HG03135 (cell line): Measurements from ENCODE around the gene NXPH1.

Experiments
- ATAC-seq: cut with Tn5 transposase; IDR thresholded peaks from one replicate; pipeline ENCODE4 v1.9.1; 2021; ENCODE audit warnings: mild to moderate bottlenecking, moderate library complexity; ENCODE audit not compliant: unreplicated experiment

NXPH1 gene

GRCh38 chr7:8435590-8436545 is 2.5 kb downstream of the NXPH1 start:
- no peak for ATAC-seq

DNA sequence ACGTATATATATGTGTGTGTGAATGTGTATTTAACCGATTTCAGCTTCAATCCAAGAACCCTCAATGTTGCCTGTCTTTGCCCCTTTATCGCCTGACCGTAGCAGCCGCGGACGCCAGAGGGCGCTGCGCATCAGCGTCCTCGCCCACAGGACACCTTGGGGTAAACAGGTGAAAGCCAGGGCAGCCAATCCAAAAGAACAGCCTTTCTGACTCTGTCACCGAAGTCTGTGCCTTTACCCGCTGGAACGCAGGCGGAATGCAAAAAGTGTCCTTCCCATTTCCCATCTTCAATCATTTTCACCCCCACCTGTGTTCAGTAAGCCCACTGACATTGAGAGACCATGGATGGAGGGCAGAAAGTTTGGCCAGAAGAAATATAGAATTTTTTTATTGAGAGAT is 3.6 kb downstream of the NXPH1 start:
- ATAC-seq: peak; percentile 69

- ATAC-seq: no peak
Measured at GRCh38 chr7:8437606-8438005, 4.2 kb downstream of the NXPH1 start.

- ATAC-seq: no peak
Measured at GRCh38 chr7:8440670-8441069, 7.3 kb downstream of the NXPH1 start.

DNA sequence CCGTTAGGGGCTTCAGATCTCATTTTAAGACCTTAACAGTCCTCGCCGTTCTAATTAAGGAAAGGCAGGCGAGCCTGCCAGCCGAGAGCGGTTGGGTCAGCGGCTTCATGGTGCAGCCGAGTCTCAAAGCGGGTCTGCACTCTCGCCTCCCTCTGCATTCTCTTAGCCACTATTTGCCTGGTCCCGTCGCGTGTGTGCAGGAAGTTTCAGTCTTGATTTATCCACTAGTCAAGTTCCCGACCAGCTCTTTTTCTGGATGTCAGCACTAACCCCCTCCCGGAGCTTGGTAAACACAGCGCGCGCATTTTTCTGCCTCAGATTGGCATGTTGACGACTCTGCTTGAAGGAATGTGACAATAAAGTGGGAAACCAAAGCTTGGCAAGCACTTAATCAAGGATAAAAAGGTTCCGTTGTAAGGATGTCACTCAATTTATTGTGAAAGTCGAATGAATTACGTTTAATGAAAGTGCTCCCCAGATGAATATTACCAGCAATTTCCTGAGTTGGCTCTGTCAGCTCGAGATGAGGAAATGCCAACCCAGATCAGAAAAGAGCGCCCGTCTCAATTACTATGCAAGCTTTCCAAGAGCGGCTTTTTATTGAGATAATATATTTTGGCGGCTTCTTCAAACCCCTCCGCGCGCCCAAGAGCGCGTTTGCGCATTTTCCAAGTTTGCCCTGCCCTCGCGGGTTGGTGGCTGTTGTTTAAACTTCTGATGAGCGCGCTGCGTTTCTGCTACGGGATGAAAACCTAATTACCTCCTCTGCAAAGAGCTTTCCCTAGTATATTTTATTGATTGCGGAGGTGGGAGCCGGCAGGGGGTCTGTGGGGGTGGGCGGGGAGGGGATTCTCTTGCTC is 7.9 kb downstream of the NXPH1 start:
- no peak for ATAC-seq

DNA sequence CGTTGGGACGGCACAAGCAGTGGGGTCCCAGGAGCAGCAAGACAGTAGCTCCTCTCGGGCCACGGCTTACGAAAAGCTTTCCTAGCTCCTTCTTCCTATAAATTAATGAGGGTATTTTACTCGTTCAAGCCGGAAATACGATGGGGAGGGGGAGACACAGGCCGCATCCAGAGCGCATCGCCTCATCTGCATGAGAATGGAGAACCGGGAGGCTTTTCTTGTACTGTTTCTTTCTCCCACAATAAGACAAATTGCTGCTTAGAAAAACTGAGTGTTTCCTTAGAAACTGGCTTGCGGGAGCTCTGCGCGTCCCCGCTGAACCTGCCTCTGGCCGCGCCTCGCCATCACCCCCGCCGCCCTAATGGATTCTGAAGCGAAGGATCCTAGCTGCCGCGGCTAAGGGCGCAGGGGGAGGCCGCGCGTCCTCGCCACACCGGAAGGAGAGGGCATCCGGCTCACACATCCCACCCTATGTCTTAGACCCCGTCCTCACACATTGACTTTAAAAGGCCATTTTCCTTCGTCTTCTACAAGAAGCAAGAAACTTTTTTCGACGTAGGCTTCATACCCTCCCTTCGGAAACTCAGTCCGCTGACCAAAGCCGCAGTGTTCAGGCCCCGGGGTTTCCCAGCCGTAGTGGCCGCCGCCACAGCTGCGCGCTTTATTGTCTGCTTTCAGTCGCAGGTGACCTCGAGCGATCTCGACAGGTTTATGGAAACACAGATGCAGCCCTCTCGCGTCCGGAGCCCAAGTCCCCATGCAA is 8.8 kb downstream of the NXPH1 start:
- no peak for ATAC-seq

DNA sequence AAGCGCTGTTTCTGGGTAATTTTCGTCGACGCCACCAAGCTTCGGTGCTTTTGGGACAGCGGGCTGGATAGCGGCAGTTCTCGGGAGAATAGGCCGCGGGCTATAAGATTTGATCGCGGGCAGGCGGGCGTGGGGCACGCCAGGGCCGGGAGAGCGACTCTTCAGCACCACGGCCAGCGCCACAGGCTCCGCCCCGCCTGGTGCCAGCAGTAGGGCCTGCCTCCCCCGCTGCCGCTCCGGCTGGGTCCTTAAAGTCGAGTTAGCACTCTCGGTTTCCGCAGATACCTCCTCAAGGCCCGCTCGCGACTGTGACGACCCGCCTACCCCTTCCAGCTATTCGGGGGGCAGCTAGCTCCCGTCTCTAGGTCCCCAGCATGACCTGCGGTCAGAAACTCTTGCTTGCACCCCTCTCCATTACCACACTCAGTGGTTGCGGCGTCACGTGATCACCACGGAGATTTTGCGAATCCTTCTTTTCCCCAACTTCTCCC is 9.4 kb downstream of the NXPH1 start:
- no peak for ATAC-seq

DNA sequence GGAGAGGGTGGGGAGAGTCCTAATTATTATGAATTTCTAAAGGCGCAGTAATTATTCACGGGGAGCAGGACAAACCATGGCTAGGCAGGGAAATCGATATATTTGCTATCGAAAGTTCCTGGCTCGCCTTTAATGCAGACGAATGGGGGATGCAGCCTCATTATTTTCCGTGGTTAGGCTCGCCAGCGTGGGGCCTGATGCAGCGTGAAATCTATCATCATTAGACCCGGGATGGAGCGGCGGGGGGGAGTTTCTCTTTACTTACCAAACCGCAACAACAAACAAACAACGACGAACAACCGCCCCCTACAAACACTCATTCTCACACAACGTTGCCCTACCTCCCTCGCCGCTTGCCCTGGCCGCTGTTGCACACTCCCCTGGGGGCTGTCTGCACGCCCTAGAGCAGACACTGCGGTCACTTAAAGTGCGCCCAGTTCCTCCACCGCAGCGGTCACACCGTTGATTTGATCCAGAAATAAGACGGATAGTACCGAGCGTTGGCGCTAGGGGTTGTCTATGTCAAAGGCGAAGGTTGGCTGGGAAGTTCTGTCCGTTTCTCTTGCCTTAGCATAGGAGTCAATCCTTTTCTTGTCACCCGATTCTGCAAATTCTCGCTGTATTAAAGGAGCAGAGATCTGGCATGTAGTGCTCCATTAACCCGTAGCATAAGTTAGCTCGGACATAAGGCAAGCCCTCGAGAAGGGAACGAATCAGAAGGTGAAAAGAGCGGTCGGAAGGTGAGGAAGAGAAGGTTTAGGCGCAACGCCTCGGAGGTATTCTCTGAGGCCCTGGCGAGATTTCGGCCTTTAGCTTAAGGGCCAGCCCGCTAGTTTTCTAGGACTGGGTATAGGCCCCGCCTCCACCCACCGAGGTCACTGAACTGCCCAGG is 10.4 kb downstream of the NXPH1 start:
- no peak for ATAC-seq

DNA sequence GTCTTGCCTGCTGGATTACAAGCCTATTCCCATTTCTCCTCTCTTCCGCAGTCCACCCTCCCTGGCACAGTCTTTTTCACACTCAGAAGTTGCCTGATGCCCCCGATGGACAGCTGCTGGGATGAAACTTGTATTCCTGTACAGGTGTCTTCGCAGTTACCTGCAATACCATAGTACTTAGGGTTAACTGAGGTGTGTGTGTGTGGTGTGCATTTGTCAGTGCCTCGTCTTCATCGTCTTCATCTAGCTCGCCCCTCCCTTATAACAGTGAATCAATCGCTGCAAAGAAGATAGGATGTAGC is 11.0 kb downstream of the NXPH1 start:
- no peak for ATAC-seq

DNA sequence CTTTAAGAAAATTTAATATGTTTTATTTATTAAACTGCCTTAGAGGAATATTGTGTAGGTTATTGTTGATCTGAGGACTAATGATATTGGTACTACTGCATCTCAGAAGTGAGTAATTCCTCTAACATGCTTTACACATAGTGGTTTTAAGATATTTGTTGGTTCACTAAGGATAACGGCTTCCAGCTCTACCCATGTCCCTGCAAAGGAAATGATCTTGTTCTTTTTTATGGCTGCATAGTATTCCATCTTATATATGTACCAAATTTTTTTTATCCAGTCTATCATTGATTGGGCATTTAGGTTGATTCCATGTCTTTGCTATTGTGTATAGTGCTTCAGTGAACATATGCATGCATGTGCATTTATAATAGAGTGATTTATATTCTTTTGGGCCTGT is 20.1 kb downstream of the NXPH1 start:
- ATAC-seq: no peak

DNA sequence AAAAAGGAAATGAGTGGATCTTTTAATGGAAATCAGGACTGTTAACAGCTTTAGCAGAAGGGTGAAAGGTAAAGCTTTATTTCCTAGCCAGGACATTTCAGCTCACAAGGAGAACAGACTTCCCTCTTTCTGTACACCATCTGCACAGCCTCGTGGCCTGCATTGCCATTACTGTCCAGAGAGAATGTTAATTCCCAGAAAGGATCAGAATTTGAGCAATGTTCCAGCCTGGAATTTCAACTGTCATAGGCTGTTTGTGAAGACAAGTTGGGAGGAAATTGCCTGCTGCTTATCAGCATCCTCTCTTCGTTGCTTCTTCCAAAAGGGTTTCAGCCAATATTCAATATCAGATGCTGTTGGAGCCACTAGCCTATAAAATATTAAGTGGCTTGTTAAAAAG is 22.0 kb downstream of the NXPH1 start:
- ATAC-seq: no peak

DNA sequence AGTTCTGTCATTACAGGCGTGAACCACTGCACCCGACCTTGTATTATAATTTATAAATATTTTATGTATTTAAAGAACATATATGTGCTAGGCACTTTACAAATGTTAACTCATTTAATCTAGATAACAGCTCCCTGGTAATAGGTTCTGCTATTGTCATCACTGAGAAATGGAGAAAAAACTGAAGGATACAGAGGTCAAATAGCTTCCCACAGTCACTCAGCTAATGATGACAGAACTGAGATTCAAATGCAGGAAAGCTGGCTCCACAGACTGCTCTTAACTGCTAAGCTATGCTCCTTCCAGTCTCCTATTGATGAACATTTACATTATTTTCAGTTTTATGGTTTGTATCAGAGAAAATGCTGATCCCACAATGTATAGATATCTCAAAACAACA is 28.9 kb downstream of the NXPH1 start:
- no peak for ATAC-seq

GRCh38 chr7:8465338-8465737 is 31.9 kb downstream of the NXPH1 start:
- no peak for ATAC-seq

GRCh38 chr7:8480527-8480926 is 47.1 kb downstream of the NXPH1 start:
- ATAC-seq: no peak

DNA sequence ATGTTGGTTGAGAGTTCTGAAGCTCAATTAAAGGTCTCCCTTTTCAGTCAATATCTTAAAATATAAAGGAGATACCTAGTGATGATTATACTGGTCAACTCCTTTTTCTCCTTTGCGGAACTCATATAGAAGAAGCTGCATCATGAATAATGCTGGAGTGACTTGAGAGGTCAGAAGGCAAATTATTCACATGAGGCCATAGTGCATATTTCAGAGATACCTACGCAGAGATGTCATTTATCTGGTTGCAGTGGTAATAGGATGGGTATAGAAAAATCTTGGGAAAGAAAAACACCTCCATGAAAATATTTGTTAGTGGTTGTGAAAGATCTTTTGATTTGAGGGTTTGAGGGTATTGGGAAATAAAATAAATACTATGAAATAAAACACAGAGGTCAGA is 47.7 kb downstream of the NXPH1 start:
- ATAC-seq: no peak

DNA sequence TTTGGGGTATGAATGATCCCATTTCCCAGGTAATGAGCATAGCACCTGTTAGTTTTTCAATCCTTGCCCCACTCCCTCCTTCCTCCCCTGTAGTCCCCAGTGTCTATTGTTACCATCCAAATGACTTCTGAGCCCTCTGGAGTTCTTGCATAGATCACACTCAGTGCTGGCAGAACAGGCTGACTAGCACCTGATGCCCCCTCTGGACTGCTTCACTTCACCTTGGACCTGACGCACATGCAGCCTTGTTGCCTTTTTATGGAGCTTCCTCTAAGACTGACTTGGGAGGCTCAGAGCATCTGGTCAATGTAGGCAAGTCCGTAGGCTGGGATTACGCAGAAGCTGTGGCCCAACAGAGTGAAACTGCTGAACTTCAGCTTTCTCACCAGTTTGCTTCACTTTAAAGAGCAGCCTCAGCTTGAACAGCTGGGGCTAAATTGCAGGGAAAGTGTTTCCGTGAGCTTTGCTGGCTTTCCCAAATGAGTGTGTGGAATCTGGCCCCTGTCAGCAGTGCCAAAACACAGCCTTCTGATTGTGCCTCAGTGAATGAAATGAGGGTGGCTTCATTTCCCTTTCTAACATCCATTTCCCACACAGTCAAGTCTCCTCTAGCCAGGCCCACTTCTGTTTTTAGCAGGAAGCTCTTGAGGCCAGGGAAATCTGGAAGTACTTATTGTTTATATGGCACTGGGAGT is 48.5 kb downstream of the NXPH1 start:
- ATAC-seq: no peak

GRCh38 chr7:8490391-8491045 is 57.1 kb downstream of the NXPH1 start:
- ATAC-seq: no peak

DNA sequence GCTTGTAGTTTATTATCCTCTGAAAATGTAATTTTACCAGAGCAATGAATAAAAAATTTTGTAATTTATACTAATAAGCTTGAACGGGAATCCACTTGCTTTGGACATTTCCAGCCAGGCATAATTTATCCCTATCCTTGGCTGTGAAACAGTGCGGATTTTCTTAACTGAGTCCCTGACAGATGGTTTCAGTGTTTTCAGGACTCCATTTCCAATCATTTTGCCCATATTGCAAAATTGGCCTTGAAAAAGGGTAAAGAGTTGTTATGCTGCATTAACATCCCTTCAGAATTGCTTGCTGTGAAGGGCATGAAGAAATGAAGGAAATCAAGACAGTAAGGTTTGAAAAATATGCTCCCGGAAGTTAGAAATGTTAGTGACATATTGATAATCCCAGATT is 57.7 kb downstream of the NXPH1 start:
- ATAC-seq: no peak
